Medulla oblongata (tissue), 1 donor: ENCODE data around the gene REL.
"Not testable (repeated sequence)": the region's sequence is repeated elsewhere in the genome, so short reads cannot be mapped to it uniquely, and the experiment has no call there.

Source experiments
- DNase-seq: peaks from one replicate; pipeline ENCODE4 v3.0.0-alpha.2; 2015; ENCODE audit errors: extremely low spot score

The REL gene

DNA sequence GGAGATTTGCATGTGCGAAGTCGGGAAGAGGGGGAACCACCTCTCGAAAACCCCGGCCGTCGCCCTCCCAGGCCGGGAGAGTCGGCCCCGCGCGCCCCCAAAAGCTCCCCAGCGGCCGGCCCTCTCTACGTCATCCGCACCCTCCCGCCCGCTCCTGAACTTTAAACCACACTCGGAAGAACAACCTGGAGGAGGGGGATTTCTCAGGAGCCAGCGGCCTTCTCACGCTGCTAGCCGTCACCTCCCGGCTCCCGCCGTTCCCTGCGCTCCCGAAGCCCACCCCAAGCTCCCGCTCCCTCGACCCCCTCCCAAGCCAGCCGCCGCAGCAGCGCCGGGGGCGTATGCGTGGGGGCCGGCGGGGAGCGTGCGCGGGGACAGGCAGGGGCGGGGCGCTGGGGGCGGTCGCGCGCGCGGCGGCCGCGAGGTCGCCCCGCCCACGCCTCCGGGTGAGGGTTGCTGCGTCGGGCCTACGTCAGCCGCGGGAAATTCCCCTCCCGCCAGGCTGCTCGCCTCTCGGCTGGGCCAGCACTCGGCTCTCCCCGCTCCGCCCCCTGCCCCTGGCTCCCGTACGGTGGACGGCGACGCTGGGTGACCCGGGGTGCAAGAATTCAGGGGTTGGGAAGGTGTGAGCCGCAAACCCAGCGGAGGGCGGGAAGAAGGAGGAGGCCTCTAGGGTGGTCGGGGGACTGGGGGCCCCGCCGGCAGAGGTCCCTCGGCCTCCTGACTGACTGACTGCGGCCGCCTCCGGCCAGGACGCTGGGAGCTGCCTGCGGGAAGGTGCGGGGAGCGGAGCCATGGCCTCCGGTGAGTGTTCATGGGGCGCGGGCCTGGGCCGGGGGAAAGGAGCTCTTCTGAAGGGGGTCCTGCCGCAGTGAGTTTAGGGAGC lies at the start of gene REL:
REL (plus strand) TSS at position 528 of the 886 bp plus-strand sequence; CDS start at position 795, 267 bp downstream.
- DNase-seq, result peak; percentile 90

GRCh38 chr2:60831921-60832320 lies 49.5 kb upstream of the REL start:
- DNase-seq, result no peak

- DNase-seq, result no peak
Measured at GRCh38 chr2:60832621-60833020, 48.8 kb upstream of the REL start.

DNA sequence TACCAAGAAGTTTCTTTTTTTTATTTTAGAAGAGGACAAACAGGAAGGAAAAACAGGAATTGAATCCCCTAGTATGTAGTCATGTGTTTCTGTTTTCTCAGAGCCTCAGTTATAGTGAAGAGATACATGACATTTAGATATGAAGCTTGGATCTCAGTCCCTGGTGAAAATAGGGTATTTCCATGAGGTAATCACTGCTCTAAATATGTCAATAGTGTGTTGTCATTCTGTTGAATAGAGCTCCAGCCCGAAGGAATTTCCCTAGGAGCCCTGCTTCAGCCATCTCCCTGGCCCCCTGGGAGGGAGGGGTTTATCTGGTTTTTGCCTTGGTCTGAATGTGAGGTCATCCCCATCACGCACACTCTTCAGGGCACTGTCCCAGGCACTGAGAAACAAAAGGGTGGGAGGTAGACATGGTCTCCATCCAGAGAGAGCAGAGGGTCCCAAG lies 47.1 kb upstream of the REL start:
- DNase-seq, result peak; percentile 42

DNA sequence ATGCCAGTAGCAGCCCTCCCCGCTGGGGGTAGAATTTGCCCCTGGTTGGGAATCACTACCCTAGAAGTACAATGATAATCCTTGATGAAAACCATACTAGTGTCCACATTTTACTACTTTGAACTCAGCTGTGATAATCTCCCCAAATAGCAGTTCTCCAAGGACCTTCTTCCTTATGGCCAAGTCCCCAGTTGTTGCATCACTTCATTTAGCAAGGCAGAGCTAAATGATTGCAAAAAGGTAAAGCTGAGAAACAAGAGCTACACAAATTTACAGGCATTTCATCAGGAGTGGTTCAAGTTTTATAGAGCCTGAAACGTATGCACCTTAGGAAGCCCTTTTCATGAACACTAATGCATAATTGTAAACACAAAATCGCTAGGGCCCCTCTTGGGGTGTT lies 44.9 kb upstream of the REL start:
- DNase-seq, result no peak

DNA sequence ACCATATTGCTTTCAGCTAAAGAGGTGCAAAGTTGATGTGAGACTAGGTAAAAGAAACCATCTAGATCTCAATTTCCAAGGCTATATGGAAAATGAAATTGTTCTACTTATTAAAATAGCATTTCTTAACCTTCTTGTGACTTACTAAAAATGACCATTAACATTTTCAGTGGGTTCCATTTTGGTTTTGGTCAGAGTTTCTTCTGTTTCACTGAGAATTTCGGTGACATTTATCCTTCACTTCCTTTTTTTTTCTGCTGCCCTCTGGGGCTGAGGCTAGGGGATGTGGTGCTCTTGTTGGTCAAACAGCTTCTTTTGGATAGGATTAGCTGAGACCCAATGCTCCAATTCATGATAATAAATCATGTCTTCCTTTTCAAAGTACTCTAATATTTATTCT lies 44.3 kb upstream of the REL start:
- no peak for DNase-seq

GRCh38 chr2:60838481-60838880 lies 42.9 kb upstream of the REL start:
- no peak for DNase-seq

DNA sequence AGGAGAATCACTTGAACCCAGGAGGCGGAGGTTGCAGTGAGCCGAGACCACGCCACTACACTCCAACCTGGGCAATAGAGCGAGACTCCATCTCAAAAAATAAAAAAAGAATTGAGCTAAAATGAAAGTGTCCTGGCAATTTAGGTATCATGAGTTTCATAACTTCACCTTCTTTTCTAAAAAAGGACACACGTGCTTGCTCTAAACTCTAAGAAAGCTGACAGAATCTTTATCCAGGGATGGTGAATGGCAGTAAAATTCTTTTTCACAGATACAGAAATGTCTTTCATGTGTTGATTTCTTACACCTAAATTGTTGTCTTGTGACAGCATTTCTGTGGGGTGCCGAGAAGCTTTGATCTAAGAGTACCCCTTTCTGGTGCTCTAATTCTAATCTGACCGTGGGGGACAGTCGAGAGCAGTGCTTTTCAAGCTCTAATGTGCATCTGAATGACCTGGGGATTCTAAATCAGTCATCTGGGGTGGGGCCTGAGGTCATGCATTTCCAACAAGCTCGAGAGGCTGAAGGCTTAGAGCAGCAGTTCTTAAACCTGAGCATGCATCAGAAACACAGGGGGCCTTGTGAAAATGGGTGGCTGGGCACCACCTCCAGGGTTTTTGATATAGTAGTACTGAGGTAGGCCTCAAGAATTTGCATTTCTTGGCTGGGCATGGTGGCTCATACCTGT lies 42.1 kb upstream of the REL start:
- DNase-seq, result no peak

DNA sequence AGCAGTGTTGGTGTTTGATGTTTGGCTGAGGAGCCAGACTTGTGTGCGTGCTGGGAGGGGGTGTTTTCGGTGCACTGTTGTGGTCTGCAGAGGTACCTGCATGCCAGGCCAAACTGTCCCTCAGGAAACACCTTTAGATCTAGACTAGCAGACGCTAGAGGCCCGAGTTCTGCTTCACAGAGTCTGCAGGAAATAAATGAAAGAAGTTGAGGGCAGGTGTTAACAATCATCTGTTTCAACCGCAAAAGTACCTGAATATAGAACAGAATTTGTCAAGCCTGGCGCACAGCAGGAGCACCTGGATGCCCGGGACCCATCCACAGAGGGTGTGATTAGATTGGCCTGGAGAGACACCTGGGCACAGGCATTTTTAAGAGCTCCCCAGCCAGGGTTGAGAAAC lies 40.5 kb upstream of the REL start:
- DNase-seq, result no peak

GRCh38 chr2:60843006-60843405 lies 38.4 kb upstream of the REL start:
- DNase-seq, result no peak

DNA sequence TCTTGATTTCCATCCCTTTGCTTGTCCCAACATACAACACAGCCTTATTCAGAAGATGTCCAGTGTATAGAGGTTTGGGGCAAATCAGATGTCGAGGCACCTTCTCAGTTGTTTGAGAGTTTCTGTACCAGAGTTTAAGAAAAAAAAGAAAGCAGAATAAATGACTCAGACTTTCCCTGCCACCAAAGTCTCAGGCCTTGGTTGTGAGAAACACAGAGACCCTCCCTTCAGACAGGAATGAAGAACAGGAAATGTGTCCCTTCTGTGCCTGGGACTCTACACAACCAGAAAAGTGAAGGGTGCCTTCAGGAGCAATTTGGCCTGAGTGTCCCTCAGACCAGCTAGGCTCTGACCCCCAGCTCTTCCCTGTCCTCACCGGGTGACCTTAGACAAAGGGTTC lies 37.3 kb upstream of the REL start:
- no peak for DNase-seq

GRCh38 chr2:60847854-60848253 lies 33.5 kb upstream of the REL start:
- DNase-seq, result no peak

DNA sequence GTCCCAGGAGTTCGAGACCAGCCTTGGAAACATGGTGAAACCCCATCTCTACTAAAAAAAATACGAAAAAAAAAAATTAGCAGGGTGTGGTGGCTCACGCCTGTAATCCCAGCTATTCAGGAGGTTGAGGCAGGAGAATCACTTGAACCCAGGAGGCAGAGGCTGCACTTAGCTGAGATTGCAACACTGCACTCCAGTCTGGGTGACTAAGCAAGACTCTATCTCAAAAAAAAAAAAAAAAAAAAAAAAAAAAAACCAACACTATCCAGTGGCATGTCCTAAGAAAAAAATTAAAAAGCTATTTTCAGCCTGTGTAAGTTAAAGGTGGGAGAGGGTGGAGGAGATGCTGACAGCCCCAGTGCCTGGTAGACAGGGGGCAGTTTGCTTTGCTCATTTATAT lies 32.2 kb upstream of the REL start:
- DNase-seq, result no peak

GRCh38 chr2:60852282-60852860 lies 29.0 kb upstream of the REL start:
- peak; percentile 23 for DNase-seq

DNA sequence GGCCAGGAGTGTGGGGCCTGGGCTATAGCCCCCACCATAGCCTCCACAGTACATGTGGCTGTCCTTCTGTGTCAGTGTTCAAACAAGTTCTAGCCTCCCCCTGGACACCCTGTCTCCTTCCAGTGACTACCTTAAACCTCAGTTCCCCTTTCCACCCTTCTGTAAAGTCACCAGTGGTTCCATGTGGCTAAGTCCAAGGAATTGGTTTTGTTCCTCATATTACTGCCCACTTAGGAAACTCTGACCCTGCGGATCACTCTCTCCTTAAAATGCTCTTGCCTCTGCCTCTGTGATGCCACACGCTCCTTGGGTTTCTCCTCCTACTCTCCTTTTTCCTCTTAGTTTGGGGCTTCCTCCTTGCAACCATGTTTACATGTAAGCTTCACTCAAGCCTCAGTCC lies 27.8 kb upstream of the REL start:
- DNase-seq, result no peak

DNA sequence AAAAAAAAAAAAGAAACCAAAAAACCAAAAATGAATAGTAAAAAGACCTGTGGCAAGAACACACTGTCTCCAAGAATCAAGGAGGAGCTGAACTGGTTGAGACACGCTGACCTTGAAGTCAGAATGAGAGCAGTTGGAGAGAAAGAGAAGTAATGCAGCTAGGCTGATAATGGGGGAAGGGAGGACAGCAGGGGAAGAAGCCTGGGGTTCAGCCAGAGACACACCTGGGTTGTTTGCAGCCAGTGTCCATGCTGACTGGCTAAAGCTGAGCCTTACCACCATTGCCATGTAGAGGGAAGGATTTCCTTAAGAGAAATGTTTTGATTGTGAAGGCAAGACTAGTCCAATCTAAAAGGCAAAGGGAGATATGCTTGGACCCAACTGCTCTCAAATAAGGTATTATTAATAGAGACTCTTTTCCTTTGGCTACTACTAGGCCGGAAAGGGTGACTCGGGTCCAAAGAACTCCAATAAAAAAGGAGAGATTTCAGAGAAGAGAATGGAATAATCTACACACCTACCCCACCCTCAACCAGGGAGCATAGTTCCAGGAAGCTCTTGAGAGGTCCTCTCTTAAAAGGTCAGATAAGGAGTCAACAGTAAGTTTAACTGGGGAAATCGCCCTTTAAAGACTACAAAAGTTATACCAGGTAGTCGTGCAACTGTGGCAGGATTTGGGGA lies 25.2 kb upstream of the REL start:
- DNase-seq, result no peak

DNA sequence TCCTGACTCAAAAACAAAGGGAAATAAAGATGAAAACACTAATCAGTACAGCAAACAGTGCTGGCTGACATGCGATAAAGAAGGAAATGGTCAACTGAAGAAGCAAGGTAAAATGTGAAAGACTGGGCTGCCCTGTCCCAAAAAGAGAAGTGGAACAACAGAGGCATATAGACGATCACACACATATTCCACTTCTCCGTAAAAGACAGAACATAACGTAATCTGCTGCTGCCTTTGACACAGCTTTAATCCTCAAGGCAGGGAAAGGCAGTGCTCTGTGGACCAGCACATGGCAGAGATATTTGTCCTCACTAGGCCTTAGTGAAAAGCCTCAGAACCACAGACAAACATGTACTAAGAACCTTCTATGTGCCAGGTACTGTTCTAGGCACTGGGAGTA lies 24.3 kb upstream of the REL start:
- DNase-seq, result peak; percentile 15

DNA sequence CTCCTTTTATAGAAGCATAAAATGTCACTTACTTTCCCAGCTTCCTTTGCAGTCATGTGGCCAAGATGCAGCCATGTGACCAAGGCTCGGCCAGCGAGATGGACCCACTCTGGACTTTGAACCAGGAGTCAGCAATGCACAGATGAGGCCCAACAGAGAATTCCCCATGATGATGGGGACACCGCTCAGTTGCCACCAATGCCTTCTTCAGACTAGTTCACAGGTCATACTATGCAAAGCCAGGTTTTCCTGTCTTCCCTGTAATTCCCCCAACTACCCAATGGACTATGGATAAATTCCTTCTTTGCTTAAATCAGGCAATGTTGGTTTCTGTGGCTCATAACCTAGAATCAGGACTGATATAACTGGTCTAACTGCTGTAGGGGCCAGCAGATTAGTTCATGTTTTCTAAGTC lies 22.5 kb upstream of the REL start:
- DNase-seq, result no peak

DNA sequence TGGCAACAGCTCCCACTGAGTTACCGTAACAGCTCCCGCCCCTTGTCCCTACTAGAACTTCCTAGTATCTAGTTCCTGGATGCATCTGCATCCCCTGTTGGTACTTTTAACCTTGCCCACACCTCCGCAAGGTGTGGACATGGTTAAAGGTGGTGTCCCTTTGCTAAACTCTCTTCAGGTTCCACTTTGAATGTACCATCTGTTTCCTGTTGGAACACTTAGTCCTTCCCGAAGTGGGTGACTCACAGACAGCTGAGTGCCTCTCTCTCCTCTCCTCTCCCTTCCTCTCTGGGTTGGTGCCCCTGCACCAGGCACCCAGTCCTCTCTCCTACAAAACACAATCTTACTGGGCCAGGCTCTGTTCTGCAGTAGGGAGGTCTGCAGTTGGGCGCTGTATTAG lies 19.6 kb upstream of the REL start:
- no peak for DNase-seq

DNA sequence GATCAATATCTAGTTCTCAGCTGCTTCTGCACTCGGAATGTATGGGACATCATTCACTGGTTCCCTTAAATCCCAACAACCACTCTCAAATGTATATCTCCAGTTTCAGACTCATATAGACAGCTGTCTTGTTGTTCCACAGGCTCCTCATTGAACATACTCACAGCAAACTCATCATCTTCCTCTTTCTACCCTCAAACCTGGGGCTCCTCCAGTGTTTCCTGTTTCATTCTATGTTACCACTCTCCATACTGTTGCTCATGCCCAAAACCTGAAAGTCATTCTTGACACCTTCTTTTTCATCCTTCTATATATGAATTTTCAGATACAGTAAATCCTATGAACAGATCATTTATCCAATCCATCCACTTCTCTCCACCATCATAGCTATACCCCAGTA lies 18.7 kb upstream of the REL start:
- no peak for DNase-seq

GRCh38 chr2:60865361-60865760 lies 16.0 kb upstream of the REL start:
- DNase-seq, result not testable (repeated sequence)

- no peak for DNase-seq
Measured at GRCh38 chr2:60867007-60867406, 14.4 kb upstream of the REL start.
